ENCODE measurements around the gene TNIK. TPM values are rescaled to one million over a fixed set of nuclear protein-coding genes. Genes with fewer than 3 reads are reported as not detected.
"Not testable (repeated sequence)": the region's sequence is repeated elsewhere in the genome, so short reads cannot be mapped to it uniquely, and the experiment has no call there.

The TNIK gene
- polyA plus RNA-seq, 3 donors from 2014 or later: 4.7 to 28.9 (median 13.7) TPM

GRCh38 chr3:171133796-171134569 lies 326.2 kb downstream of the TNIK start:
- Mint-ChIP-seq H3K27ac (peak overlapping the region in 1 of 6 donors; percentile 43), H3K27me3 (ENCODE audit: low read depth in 3 of 3) (peaks cover 0 to 1% (median 0%) of the 10 kb centered on the region in 3 donors), H3K36me3 (peaks cover 16 to 65% (median 32%) of the 10 kb centered on the region in 3 donors), H3K4me1 (peaks cover 5 to 13% of the 10 kb centered on the region in 2 donors), H3K4me3 (no peak overlapping the region), H3K9me3 (no peaks in the 10 kb centered on the region)
- no peak for DNase-seq

- no peaks in the 10 kb centered on the region for H3K9me3 Mint-ChIP-seq
- no peak overlapping the region for H3K4me3 Mint-ChIP-seq
- peaks cover 5 to 13% of the 10 kb centered on the region in 2 donors for H3K4me1 Mint-ChIP-seq
- H3K27me3 Mint-ChIP-seq (ENCODE audit: low read depth in 3 of 3): peaks cover 0 to 1% (median 0%) of the 10 kb centered on the region in 3 donors
- H3K36me3 Mint-ChIP-seq: peaks cover 16 to 67% (median 33%) of the 10 kb centered on the region in 3 donors
- H3K27ac Mint-ChIP-seq: peak overlapping the region in 2 of 6 donors; percentile 5 to 62
- DNase-seq: no peak
These were observed 326.9 kb downstream of the TNIK start for GRCh38 chr3:171133337-171133736.

- peak overlapping the region in 1 of 6 donors; percentile 5 for H3K27ac Mint-ChIP-seq
These were observed 327.3 kb downstream of the TNIK start for GRCh38 chr3:171132873-171133272.

GRCh38 chr3:171129827-171130226 lies 330.4 kb downstream of the TNIK start:
- H3K36me3 Mint-ChIP-seq: peaks cover 17 to 53% (median 25%) of the 10 kb centered on the region in 3 donors
- H3K27ac Mint-ChIP-seq: peak overlapping the region in 2 of 6 donors; percentile 41 to 62

More at GRCh38 chr3:171132873-171133272, 327.3 kb downstream of the TNIK start:
- no peaks in the 10 kb centered on the region for H3K9me3 Mint-ChIP-seq
- peaks cover 16 to 62% (median 29%) of the 10 kb centered on the region in 3 donors for H3K36me3 Mint-ChIP-seq
- peaks cover 5 to 13% of the 10 kb centered on the region in 2 donors for H3K4me1 Mint-ChIP-seq
- DNase-seq: no peak
- H3K27me3 Mint-ChIP-seq (ENCODE audit: low read depth in 3 of 3): peaks cover 0 to 1% (median 0%) of the 10 kb centered on the region in 3 donors
- H3K4me3 Mint-ChIP-seq: no peak overlapping the region

GRCh38 chr3:171127611-171128010 lies 332.6 kb downstream of the TNIK start:
- H3K4me1 Mint-ChIP-seq: no peaks in the 10 kb centered on the region
- peak overlapping the region in 1 of 6 donors; percentile 19 for H3K27ac Mint-ChIP-seq
- DNase-seq: no peak
- no peak overlapping the region for H3K4me3 Mint-ChIP-seq
- H3K36me3 Mint-ChIP-seq: peaks cover 27 to 59% (median 36%) of the 10 kb centered on the region in 3 donors
- H3K9me3 Mint-ChIP-seq: no peaks in the 10 kb centered on the region
- H3K27me3 Mint-ChIP-seq (ENCODE audit: low read depth in 3 of 3): peaks cover 0 to 6% (median 2%) of the 10 kb centered on the region in 3 donors

More at GRCh38 chr3:171129827-171130226, 330.4 kb downstream of the TNIK start:
- no peaks in the 10 kb centered on the region for H3K9me3 Mint-ChIP-seq
- H3K27me3 Mint-ChIP-seq (ENCODE audit: low read depth in 3 of 3): peaks cover 0 to 6% (median 2%) of the 10 kb centered on the region in 3 donors
- DNase-seq: no peak
- no peak overlapping the region for H3K4me3 Mint-ChIP-seq
- H3K4me1 Mint-ChIP-seq: peaks cover 3 to 13% of the 10 kb centered on the region in 2 donors

- Mint-ChIP-seq H3K36me3 (peaks cover 30 to 66% (median 39%) of the 10 kb centered on the region in 3 donors), H3K4me1 (no peaks in the 10 kb centered on the region), H3K27me3 (ENCODE audit: low read depth in 3 of 3) (peaks cover 0 to 8% (median 2%) of the 10 kb centered on the region in 3 donors), H3K27ac (no peak overlapping the region), H3K4me3 (no peak overlapping the region), H3K9me3 (no peaks in the 10 kb centered on the region)
- no peak for DNase-seq
These were observed 333.6 kb downstream of the TNIK start for GRCh38 chr3:171126478-171127209.

GRCh38 chr3:171125010-171125409 lies 335.2 kb downstream of the TNIK start:
- Mint-ChIP-seq H3K4me1 (no peaks in the 10 kb centered on the region), H3K4me3 (no peak overlapping the region), H3K27ac (peak overlapping the region in 1 of 6 donors; percentile 10), H3K9me3 (no peaks in the 10 kb centered on the region), H3K27me3 (ENCODE audit: low read depth in 3 of 3) (peaks cover 0 to 8% (median 2%) of the 10 kb centered on the region in 3 donors), H3K36me3 (peaks cover 34 to 67% (median 40%) of the 10 kb centered on the region in 3 donors)
- DNase-seq: no peak

GRCh38 chr3:171123915-171124314 lies 336.3 kb downstream of the TNIK start:
- H3K36me3 Mint-ChIP-seq: peaks cover 38 to 68% (median 42%) of the 10 kb centered on the region in 3 donors
- peaks cover 0 to 4% (median 0%) of the 10 kb centered on the region in 6 donors for H3K9me3 Mint-ChIP-seq
- H3K27me3 Mint-ChIP-seq (ENCODE audit: low read depth in 3 of 3): peaks cover 0 to 7% (median 2%) of the 10 kb centered on the region in 3 donors
- no peaks in the 10 kb centered on the region for H3K4me1 Mint-ChIP-seq
- H3K4me3 Mint-ChIP-seq: no peak overlapping the region
- no peak overlapping the region for H3K27ac Mint-ChIP-seq
- no peak for DNase-seq

- H3K4me1 Mint-ChIP-seq: peaks cover 0 to 3% of the 10 kb centered on the region in 2 donors
- H3K27me3 Mint-ChIP-seq (ENCODE audit: low read depth in 3 of 3): peaks cover 0 to 7% (median 2%) of the 10 kb centered on the region in 3 donors
- no peak overlapping the region for H3K4me3 Mint-ChIP-seq
- H3K27ac Mint-ChIP-seq: peak overlapping the region in 1 of 6 donors; percentile 0
- peaks cover 40 to 69% (median 42%) of the 10 kb centered on the region in 3 donors for H3K36me3 Mint-ChIP-seq
- peaks cover 0 to 4% (median 0%) of the 10 kb centered on the region in 6 donors for H3K9me3 Mint-ChIP-seq
- no peak for DNase-seq
These were observed 337.3 kb downstream of the TNIK start for GRCh38 chr3:171122861-171123260.

- Mint-ChIP-seq H3K4me3 (no peak overlapping the region), H3K27me3 (ENCODE audit: low read depth in 3 of 3) (peaks cover 0 to 7% (median 2%) of the 10 kb centered on the region in 3 donors), H3K9me3 (peaks cover 0 to 4% (median 0%) of the 10 kb centered on the region in 6 donors), H3K36me3 (peaks cover 40 to 70% (median 42%) of the 10 kb centered on the region in 3 donors), H3K27ac (no peak overlapping the region), H3K4me1 (peaks cover 0 to 6% of the 10 kb centered on the region in 2 donors)
- no peak for DNase-seq
These were observed 338.0 kb downstream of the TNIK start for GRCh38 chr3:171122240-171122639.

GRCh38 chr3:171121801-171122200 lies 338.4 kb downstream of the TNIK start:
- peaks cover 0 to 4% (median 0%) of the 10 kb centered on the region in 6 donors for H3K9me3 Mint-ChIP-seq
- peaks cover 40 to 73% (median 44%) of the 10 kb centered on the region in 3 donors for H3K36me3 Mint-ChIP-seq
- peaks cover 0 to 7% (median 2%) of the 10 kb centered on the region in 3 donors for H3K27me3 Mint-ChIP-seq (ENCODE audit: low read depth in 3 of 3)
- H3K4me3 Mint-ChIP-seq: no peak overlapping the region
- DNase-seq: no peak
- H3K4me1 Mint-ChIP-seq: peaks cover 2 to 10% of the 10 kb centered on the region in 2 donors
- peak overlapping the region in 2 of 6 donors; percentile 2 to 39 for H3K27ac Mint-ChIP-seq

- H3K4me1 Mint-ChIP-seq: peaks cover 3 to 12% of the 10 kb centered on the region in 2 donors
- H3K4me3 Mint-ChIP-seq; H3K9me3 Mint-ChIP-seq; H3K27me3 Mint-ChIP-seq (ENCODE audit: low read depth in 3 of 3); H3K27ac Mint-ChIP-seq; DNase-seq: not testable (repeated sequence)
- peaks cover 32 to 67% (median 41%) of the 10 kb centered on the region in 3 donors for H3K36me3 Mint-ChIP-seq
These were observed 340.8 kb downstream of the TNIK start for GRCh38 chr3:171119402-171119801.

- H3K27ac Mint-ChIP-seq, DNase-seq: not testable (repeated sequence)
- H3K36me3 Mint-ChIP-seq: peaks cover 31 to 65% (median 43%) of the 10 kb centered on the region in 3 donors
These were observed 341.2 kb downstream of the TNIK start for GRCh38 chr3:171118993-171119392.

More at GRCh38 chr3:171118993-171119392, 341.2 kb downstream of the TNIK start:
- not testable (repeated sequence) for H3K4me3 Mint-ChIP-seq; H3K9me3 Mint-ChIP-seq; H3K27me3 Mint-ChIP-seq (ENCODE audit: low read depth in 3 of 3)
- peaks cover 3 to 12% of the 10 kb centered on the region in 2 donors for H3K4me1 Mint-ChIP-seq
